ENCODE measurements around the gene MBD5.
"Not testable (repeated sequence)": the region's sequence is repeated elsewhere in the genome, so short reads cannot be mapped to it uniquely, and the experiment has no call there.

Gene MBD5

DNA sequence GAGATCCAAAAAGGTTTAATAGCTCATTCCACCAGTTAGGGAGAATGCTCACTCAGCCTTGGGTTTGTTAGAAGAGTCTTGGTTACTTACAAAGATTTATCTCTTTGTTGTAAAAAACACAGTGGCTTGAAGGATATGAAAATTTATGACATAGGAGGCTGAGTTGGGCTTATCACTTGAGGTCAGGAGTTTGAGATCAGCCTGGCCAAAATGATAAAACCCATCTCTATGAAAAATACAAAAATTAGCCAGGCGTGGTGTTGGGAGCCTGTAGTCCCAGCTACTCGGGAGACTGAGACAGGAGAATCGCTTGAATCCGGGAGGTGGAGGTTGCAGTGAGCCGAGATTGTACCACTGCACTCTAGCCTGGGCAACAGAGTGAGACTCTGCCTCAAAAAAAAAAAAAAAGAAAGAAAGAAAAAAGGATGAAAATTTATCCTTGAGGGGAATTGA lies 522.2 kb downstream of the MBD5 start:
- not testable (repeated sequence) for H4K91ac ChIP-seq (ENCODE audit: low read length); H3K14ac ChIP-seq (ENCODE audit: low read length in 2 of 2); H3K79me1 ChIP-seq (replicated peaks; ENCODE audit: low read length, poor library complexity, severe bottlenecking); H4K8ac ChIP-seq (ENCODE audit: low read length); H2BK15ac ChIP-seq (ENCODE audit: low read depth, poor library complexity, severe bottlenecking); H2BK12ac ChIP-seq (ENCODE audit: low read length in 2 of 2); H3K4me2 ChIP-seq (ENCODE audit: low read length, poor library complexity, severe bottlenecking); H3K18ac ChIP-seq (ENCODE audit: low read depth in 1 of 2, low read length in 2 of 2); H3K36me3 ChIP-seq (ENCODE audit: control insufficient read depth in 1 of 2, insufficient read depth in 2 of 2, low read depth in 1 of 2, low read length in 2 of 2); H3K27ac ChIP-seq (ENCODE audit: low read length, poor library complexity, severe bottlenecking); H3K9me3 ChIP-seq (ENCODE audit: control insufficient read depth, low read length); H3K4me1 ChIP-seq (ENCODE audit: control insufficient read depth, insufficient read depth, low read depth, low read length); H3K23ac ChIP-seq (ENCODE audit: low read length in 2 of 2); H3K4me3 ChIP-seq (ENCODE audit: insufficient read depth in 1 of 2, low read depth in 1 of 2, low read length in 2 of 2); H2BK120ac ChIP-seq (ENCODE audit: low read depth, low read length); H2AFZ ChIP-seq (ENCODE audit: low read depth, low read length); DNase-seq; H3K4ac ChIP-seq (ENCODE audit: low read depth in 1 of 2, low read length in 2 of 2); H2BK5ac ChIP-seq (ENCODE audit: low read depth, low read length, poor library complexity, severe bottlenecking); H2AK5ac ChIP-seq (ENCODE audit: low read length, severe bottlenecking); H3K9ac ChIP-seq (ENCODE audit: low read length)
- H3K27me3 ChIP-seq (ENCODE audit: control insufficient read depth in 1 of 2, insufficient read depth in 1 of 2, low read length in 2 of 2), result peaks cover 4 to 35% of the 10 kb centered on the region in 2 experiments
- 95% methylated on average over 5 of the region's 5 CpGs for WGBS

DNA sequence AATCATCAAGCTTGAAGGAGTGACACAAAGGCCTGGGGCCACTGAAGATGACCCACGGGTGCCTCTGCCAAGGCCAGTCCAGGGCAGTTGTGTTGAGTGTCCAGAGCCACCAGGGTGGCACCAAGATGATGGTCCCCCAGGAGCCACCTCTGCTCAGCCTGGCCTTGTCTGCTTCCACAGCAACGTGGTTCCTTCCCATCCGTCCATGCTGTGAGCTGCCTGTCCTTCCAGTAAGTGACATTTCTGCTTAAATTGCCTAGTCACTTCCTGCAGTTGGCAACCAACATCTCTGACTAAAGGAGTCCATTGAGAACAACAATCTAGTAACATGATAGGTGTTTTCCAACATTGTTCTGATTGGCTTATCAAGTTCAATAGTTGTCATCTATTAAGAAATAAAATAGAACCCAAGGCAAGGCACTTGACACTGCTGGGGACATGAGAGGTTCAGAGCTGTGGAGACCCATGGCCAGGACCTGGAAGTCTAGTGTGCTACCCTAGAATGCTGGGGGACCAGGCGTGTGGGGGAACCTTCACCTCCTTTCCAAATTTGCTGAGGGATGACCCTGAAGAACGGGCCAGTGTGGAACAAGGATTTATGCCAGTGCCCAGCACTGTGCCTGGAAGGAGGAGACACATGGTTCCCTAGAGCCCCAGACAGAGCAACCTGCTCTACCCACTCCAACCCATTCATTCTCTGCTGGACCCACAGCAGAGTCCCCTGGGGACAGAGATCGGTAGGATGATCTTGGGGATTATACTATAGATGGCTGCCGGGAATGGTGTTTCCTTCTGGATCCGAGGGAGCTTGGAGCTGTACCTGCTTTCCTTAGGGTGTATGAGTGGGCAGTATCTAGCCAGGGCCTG lies 524.7 kb downstream of the MBD5 start:
- H2AFZ ChIP-seq (ENCODE audit: low read depth, low read length), result no peak overlapping the region
- no peak overlapping the region for H2BK15ac ChIP-seq (ENCODE audit: low read depth, poor library complexity, severe bottlenecking)
- no peak overlapping the region for H3K27ac ChIP-seq (ENCODE audit: low read length, poor library complexity, severe bottlenecking)
- no peak overlapping the region for H3K4me2 ChIP-seq (ENCODE audit: low read length, poor library complexity, severe bottlenecking)
- peaks cover 3% of the 10 kb centered on the region for H3K4me1 ChIP-seq (ENCODE audit: control insufficient read depth, insufficient read depth, low read depth, low read length)
- no peak overlapping the region for H3K4ac ChIP-seq (ENCODE audit: low read depth in 1 of 2, low read length in 2 of 2)
- peak overlapping the region; percentile 0 for H4K8ac ChIP-seq (ENCODE audit: low read length)
- H2BK5ac ChIP-seq (ENCODE audit: low read depth, low read length, poor library complexity, severe bottlenecking), result no peak overlapping the region
- H2BK12ac ChIP-seq (ENCODE audit: low read length in 2 of 2), result peak overlapping the region; percentile 26 to 78
- H3K36me3 ChIP-seq (ENCODE audit: control insufficient read depth in 1 of 2, insufficient read depth in 2 of 2, low read depth in 1 of 2, low read length in 2 of 2), result no peaks in the 10 kb centered on the region
- H3K9me3 ChIP-seq (ENCODE audit: control insufficient read depth, low read length), result no peaks in the 10 kb centered on the region
- peaks cover 4 to 24% of the 10 kb centered on the region in 2 experiments for H3K27me3 ChIP-seq (ENCODE audit: control insufficient read depth in 1 of 2, insufficient read depth in 1 of 2, low read length in 2 of 2)
- no peak overlapping the region for H3K14ac ChIP-seq (ENCODE audit: low read length in 2 of 2)
- no peak overlapping the region for H2AK5ac ChIP-seq (ENCODE audit: low read length, severe bottlenecking)
- H3K9ac ChIP-seq (ENCODE audit: low read length), result no peak overlapping the region
- no peak overlapping the region for H3K23ac ChIP-seq (ENCODE audit: low read length in 2 of 2)
- H2BK120ac ChIP-seq (ENCODE audit: low read depth, low read length), result no peak overlapping the region
- peak overlapping the region in 1 of 2 experiments; percentile 9 for H3K18ac ChIP-seq (ENCODE audit: low read depth in 1 of 2, low read length in 2 of 2)
- DNase-seq, result no peak
- WGBS, result 95% methylated on average over 7 of the region's 8 CpGs
- no peaks in the 10 kb centered on the region for H3K79me1 ChIP-seq (replicated peaks; ENCODE audit: low read length, poor library complexity, severe bottlenecking)
- H3K4me3 ChIP-seq (ENCODE audit: insufficient read depth in 1 of 2, low read depth in 1 of 2, low read length in 2 of 2), result no peak overlapping the region
- peak overlapping the region; percentile 49 for H4K91ac ChIP-seq (ENCODE audit: low read length)

DNA sequence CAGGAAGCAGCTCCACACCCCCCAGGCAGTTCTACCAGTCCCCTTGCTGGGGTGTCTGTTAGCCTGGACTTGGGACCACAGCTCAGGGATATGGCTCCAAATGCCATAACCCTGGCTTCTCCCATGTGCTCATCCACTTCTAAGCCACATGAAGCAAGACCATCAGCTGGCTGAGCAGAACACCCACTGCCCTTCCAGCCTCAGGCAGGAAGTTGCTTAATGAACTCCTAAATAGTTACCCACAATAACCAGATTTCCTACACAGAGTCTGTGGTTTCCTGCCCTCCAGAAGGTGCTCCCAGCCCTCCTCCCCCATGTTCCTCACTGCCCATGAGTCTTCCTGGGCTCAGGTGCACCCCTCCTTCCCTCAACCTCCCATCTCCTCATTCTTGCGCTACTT lies 525.4 kb downstream of the MBD5 start:
- H3K18ac ChIP-seq (ENCODE audit: low read depth in 1 of 2, low read length in 2 of 2), result no peak overlapping the region
- H3K79me1 ChIP-seq (replicated peaks; ENCODE audit: low read length, poor library complexity, severe bottlenecking), result no peaks in the 10 kb centered on the region
- H3K27me3 ChIP-seq (ENCODE audit: control insufficient read depth in 1 of 2, insufficient read depth in 1 of 2, low read length in 2 of 2), result peaks cover 4 to 18% of the 10 kb centered on the region in 2 experiments
- no peak overlapping the region for H3K9ac ChIP-seq (ENCODE audit: low read length)
- H3K14ac ChIP-seq (ENCODE audit: low read length in 2 of 2), result peak overlapping the region in 1 of 2 experiments; percentile 9
- H2AFZ ChIP-seq (ENCODE audit: low read depth, low read length), result no peak overlapping the region
- peak; percentile 36 for DNase-seq
- no peak overlapping the region for H2AK5ac ChIP-seq (ENCODE audit: low read length, severe bottlenecking)
- H3K4me1 ChIP-seq (ENCODE audit: control insufficient read depth, insufficient read depth, low read depth, low read length), result peaks cover 3% of the 10 kb centered on the region
- H2BK120ac ChIP-seq (ENCODE audit: low read depth, low read length), result no peak overlapping the region
- H3K9me3 ChIP-seq (ENCODE audit: control insufficient read depth, low read length), result no peaks in the 10 kb centered on the region
- no peak overlapping the region for H3K27ac ChIP-seq (ENCODE audit: low read length, poor library complexity, severe bottlenecking)
- H4K91ac ChIP-seq (ENCODE audit: low read length), result no peak overlapping the region
- no peaks in the 10 kb centered on the region for H3K36me3 ChIP-seq (ENCODE audit: control insufficient read depth in 1 of 2, insufficient read depth in 2 of 2, low read depth in 1 of 2, low read length in 2 of 2)
- 100% methylated on average over 1 of the region's 1 CpG for WGBS
- H3K4me3 ChIP-seq (ENCODE audit: insufficient read depth in 1 of 2, low read depth in 1 of 2, low read length in 2 of 2), result no peak overlapping the region
- H3K23ac ChIP-seq (ENCODE audit: low read length in 2 of 2), result no peak overlapping the region
- no peak overlapping the region for H2BK5ac ChIP-seq (ENCODE audit: low read depth, low read length, poor library complexity, severe bottlenecking)
- no peak overlapping the region for H2BK15ac ChIP-seq (ENCODE audit: low read depth, poor library complexity, severe bottlenecking)
- H4K8ac ChIP-seq (ENCODE audit: low read length), result peak overlapping the region; percentile 75
- no peak overlapping the region for H3K4me2 ChIP-seq (ENCODE audit: low read length, poor library complexity, severe bottlenecking)
- H2BK12ac ChIP-seq (ENCODE audit: low read length in 2 of 2), result peak overlapping the region; percentile 26 to 33
- H3K4ac ChIP-seq (ENCODE audit: low read depth in 1 of 2, low read length in 2 of 2), result no peak overlapping the region

- Histone ChIP-seq H3K18ac (ENCODE audit: low read depth in 1 of 2, low read length in 2 of 2) (no peak overlapping the region), H3K9ac (ENCODE audit: low read length) (no peak overlapping the region), H3K9me3 (ENCODE audit: control insufficient read depth, low read length) (no peaks in the 10 kb centered on the region), H2AK5ac (ENCODE audit: low read length, severe bottlenecking) (no peak overlapping the region), H4K91ac (ENCODE audit: low read length) (no peak overlapping the region), H2BK12ac (ENCODE audit: low read length in 2 of 2) (no peak overlapping the region), H2BK120ac (ENCODE audit: low read depth, low read length) (no peak overlapping the region), H2BK5ac (ENCODE audit: low read depth, low read length, poor library complexity, severe bottlenecking) (no peak overlapping the region), H3K23ac (ENCODE audit: low read length in 2 of 2) (no peak overlapping the region), H3K79me1 (replicated peaks; ENCODE audit: low read length, poor library complexity, severe bottlenecking) (no peaks in the 10 kb centered on the region), H2BK15ac (ENCODE audit: low read depth, poor library complexity, severe bottlenecking) (no peak overlapping the region), H3K27ac (ENCODE audit: low read length, poor library complexity, severe bottlenecking) (no peak overlapping the region), H3K4me2 (ENCODE audit: low read length, poor library complexity, severe bottlenecking) (no peak overlapping the region), H3K4ac (ENCODE audit: low read depth in 1 of 2, low read length in 2 of 2) (no peak overlapping the region), H2AFZ (ENCODE audit: low read depth, low read length) (no peak overlapping the region), H4K8ac (ENCODE audit: low read length) (no peak overlapping the region), H3K4me3 (ENCODE audit: insufficient read depth in 1 of 2, low read depth in 1 of 2, low read length in 2 of 2) (no peak overlapping the region), H3K36me3 (ENCODE audit: control insufficient read depth in 1 of 2, insufficient read depth in 2 of 2, low read depth in 1 of 2, low read length in 2 of 2) (no peaks in the 10 kb centered on the region), H3K27me3 (ENCODE audit: control insufficient read depth in 1 of 2, insufficient read depth in 1 of 2, low read length in 2 of 2) (peaks cover 4 to 13% of the 10 kb centered on the region in 2 experiments), H3K14ac (ENCODE audit: low read length in 2 of 2) (no peak overlapping the region), H3K4me1 (ENCODE audit: control insufficient read depth, insufficient read depth, low read depth, low read length) (peaks cover 5% of the 10 kb centered on the region)
- WGBS, result 82% methylated on average over 7 of the region's 7 CpGs
- DNase-seq, result no peak
These were observed 528.0 kb downstream of the MBD5 start for GRCh38 chr2:148548716-148549400.
